OCI-LY1 (cell line): ENCODE measurements around the gene FGR.

Source experiments
- H2AFZ ChIP-seq: fragments of 200-600 bp; sonication (generic), shearing (Covaris generic); 2 replicates; pipeline ENCODE4 v1.6.0; 2014; ENCODE audit warnings: antibody characterized with exemption, mild to moderate bottlenecking, low read length
- H3F3A ChIP-seq: fragments of 200-600 bp; sonication (generic), shearing (Covaris generic); 2 replicates; pipeline ENCODE4 v1.6.0; 2014; ENCODE audit warnings: mild to moderate bottlenecking, antibody characterized with exemption, low read length, moderate library complexity; ENCODE audit not compliant: insufficient read depth
- H3K27ac ChIP-seq: fragments of 200-600 bp; sonication (generic); 2 replicates; pipeline ENCODE4 v1.5.1; 2014; ENCODE audit warnings: low read length, mixed run types, mild to moderate bottlenecking, low read depth; ENCODE audit not compliant: poor library complexity, severe bottlenecking
- H3K27me3 ChIP-seq: fragments of 200-600 bp; sonication (generic); 2 replicates; pipeline ENCODE4 v1.6.0; 2014; ENCODE audit warnings: antibody characterized with exemption, mild to moderate bottlenecking, low read length, moderate library complexity; ENCODE audit not compliant: insufficient read depth
- H3K36me3 ChIP-seq: fragments of 200-600 bp; sonication (generic); 2 replicates; pipeline ENCODE4 v1.6.1; 2014; ENCODE audit warnings: mild to moderate bottlenecking, antibody characterized with exemption, low read length, moderate library complexity, mixed read lengths; ENCODE audit not compliant: insufficient read depth
- H3K4me1 ChIP-seq: fragments of 200-600 bp; sonication (generic); 2 replicates; pipeline ENCODE4 v1.5.1; 2014; ENCODE audit warnings: mild to moderate bottlenecking, low read length, moderate library complexity; ENCODE audit not compliant: insufficient read depth, severe bottlenecking
- H3K4me2 ChIP-seq: fragments of 200-600 bp; sonication (generic), shearing (Covaris generic); 2 replicates; pipeline ENCODE4 v1.6.1; 2014; ENCODE audit warnings: low read length
- H3K4me3 ChIP-seq: fragments of 200-600 bp; sonication (generic); 2 replicates; pipeline ENCODE4 v1.5.1; 2014; ENCODE audit warnings: low read length, low read depth, mild to moderate bottlenecking, mixed read lengths; ENCODE audit not compliant: poor library complexity, severe bottlenecking
- H3K79me2 ChIP-seq: fragments of 200-600 bp; shearing (Covaris generic); 2 replicates; pipeline ENCODE4 v1.6.1; 2016; ENCODE audit warnings: mixed run types, low read length, mixed read lengths; ENCODE audit not compliant: insufficient read depth
- H3K9ac ChIP-seq: fragments of 200-600 bp; sonication (generic), shearing (Covaris generic); 2 replicates; pipeline ENCODE4 v1.6.1; 2014; ENCODE audit warnings: mild to moderate bottlenecking, low read length, mixed read lengths
- H3K9me2 ChIP-seq: fragments of 200-600 bp; sonication (generic), shearing (Covaris generic); 2 replicates; pipeline ENCODE4 v1.6.1; 2014; ENCODE audit warnings: low read depth, mild to moderate bottlenecking, low read length, mixed read lengths
- H3K9me3 ChIP-seq: fragments of 200-600 bp; shearing (Covaris generic); 2 replicates; pipeline ENCODE4 v1.6.1; 2014; ENCODE audit warnings: low read length, mixed read lengths
- H4K20me1 ChIP-seq: fragments of 200-600 bp; sonication (generic), shearing (Covaris generic); 2 replicates; pipeline ENCODE4 v1.6.0; 2016; ENCODE audit warnings: mild to moderate bottlenecking, low read length; ENCODE audit not compliant: insufficient read depth
- EZH2 ChIP-seq: fragments of 200-600 bp; sonication (generic), shearing (Covaris generic); IDR thresholded peaks from 2 replicates; pipeline ENCODE4 v1.8.0; 2017; ENCODE audit warnings: borderline replicate concordance, mixed run types, mild to moderate bottlenecking, antibody characterized with exemption, low read length, moderate library complexity, mixed read lengths
- TF ChIP-seq, protein P1 (sequence below): fragments of 200-600 bp; sonication (generic), shearing (Covaris generic); IDR thresholded peaks from 2 replicates; pipeline ENCODE4 v1.5.1; 2017; ENCODE audit warnings: mild to moderate bottlenecking, antibody characterized with exemption, low read length, moderate library complexity, mixed read lengths

FGR gene

DNA sequence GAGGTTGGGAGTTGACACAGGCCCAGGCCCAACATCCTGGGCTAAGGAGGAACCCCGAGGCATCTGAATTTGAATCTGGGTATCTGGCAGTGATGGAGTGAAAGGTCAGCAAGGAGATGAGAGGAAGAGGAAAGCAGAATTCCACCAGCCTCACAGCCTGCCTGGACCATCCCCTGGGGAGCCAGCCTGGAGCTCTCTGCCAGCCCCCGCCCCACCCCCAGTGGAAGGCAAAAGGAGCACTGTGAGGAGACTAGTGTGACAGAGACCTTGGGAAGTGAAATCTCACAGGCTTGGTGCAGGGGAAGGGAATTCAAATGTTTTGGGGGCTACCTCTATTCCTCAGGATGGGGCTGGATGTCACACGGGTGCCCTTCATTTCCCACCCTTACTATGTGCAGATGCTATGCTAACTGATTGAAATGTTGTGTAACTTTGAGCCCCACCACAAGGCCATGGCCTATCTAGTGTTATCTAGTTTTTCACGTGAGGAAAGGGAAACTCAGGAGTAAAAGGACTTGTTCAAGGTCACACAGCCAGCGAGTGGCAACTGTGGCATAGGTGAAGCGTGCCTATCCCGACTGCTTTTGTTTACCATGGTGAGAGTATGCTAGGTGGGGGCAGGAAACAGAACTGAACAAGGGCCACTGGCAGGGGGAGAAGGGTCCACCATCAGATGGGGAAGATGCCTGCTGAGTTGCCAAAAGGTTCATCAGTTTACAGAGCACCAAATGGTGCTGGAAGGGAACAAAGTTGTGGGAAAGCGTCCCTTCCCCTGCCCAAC lies 60.8 kb downstream of the FGR start:
- Histone ChIP-seq H3K4me1 (peaks cover 25% of the 10 kb centered on the region), H3K9me3 (no peaks in the 10 kb centered on the region), H3K9me2 (no peaks in the 10 kb centered on the region), H3F3A (no peaks in the 10 kb centered on the region), H3K9ac (no peak overlapping the region), H2AFZ (no peak overlapping the region), H3K4me3 (no peak overlapping the region), H3K27me3 (0 out of 2 replicates have a peak, but pooled peaks cover 5% of the 10 kb centered on the region), H3K79me2 (no peaks in the 10 kb centered on the region), H3K27ac (no peak overlapping the region), H3K36me3 (0 out of 2 replicates have a peak, but pooled peaks cover 6% of the 10 kb centered on the region), H4K20me1 (no peaks in the 10 kb centered on the region), H3K4me2 (no peak overlapping the region)
- TF ChIP-seq EZH2 = no peak
- TF ChIP-seq, protein P1, sequence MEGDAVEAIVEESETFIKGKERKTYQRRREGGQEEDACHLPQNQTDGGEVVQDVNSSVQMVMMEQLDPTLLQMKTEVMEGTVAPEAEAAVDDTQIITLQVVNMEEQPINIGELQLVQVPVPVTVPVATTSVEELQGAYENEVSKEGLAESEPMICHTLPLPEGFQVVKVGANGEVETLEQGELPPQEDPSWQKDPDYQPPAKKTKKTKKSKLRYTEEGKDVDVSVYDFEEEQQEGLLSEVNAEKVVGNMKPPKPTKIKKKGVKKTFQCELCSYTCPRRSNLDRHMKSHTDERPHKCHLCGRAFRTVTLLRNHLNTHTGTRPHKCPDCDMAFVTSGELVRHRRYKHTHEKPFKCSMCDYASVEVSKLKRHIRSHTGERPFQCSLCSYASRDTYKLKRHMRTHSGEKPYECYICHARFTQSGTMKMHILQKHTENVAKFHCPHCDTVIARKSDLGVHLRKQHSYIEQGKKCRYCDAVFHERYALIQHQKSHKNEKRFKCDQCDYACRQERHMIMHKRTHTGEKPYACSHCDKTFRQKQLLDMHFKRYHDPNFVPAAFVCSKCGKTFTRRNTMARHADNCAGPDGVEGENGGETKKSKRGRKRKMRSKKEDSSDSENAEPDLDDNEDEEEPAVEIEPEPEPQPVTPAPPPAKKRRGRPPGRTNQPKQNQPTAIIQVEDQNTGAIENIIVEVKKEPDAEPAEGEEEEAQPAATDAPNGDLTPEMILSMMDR = no peak

DNA sequence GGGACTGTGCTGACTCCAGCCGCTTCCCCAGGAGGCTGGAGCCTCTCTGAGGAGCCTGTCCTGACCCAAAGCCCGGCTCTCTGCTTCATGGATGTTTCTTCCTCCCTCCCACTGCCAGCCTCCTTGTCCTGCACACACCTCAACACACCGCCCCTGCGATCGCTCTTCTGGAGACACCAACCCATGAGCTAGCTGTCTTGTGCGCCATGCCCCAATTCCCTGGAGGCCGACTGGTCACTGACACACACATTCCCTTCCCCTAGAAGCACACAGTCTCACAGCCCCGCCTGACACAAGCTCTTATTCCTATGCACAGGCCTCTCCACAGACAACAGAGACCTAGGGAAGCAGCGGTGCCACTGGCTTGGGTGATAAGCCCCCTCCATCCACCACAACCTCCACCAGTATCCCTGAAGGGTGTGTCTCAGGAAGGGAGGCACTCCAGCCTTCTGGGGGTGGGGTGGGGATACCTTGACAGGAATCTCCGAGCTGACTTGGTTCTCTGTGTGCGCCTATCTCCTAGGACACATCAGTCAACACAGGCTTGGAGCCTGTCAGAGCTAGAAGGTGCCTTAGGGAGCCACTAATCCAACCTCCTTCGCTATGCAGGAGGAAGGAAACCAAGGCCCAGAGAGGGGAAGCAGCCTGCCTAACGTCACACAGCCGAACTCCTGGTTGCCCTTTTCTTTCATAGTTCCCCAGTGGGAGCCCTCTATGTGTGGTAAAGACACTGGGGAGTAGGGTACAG lies 62.1 kb downstream of the FGR start:
- H4K20me1 ChIP-seq = no peaks in the 10 kb centered on the region
- H3K9me3 ChIP-seq = no peaks in the 10 kb centered on the region
- no peak for TF ChIP-seq EZH2
- TF ChIP-seq, protein P1 = no peak
- H3K79me2 ChIP-seq = no peaks in the 10 kb centered on the region
- no peak overlapping the region for H2AFZ ChIP-seq
- H3K4me3 ChIP-seq = no peak overlapping the region
- no peak overlapping the region for H3K9ac ChIP-seq
- peaks cover 37% of the 10 kb centered on the region for H3K4me1 ChIP-seq
- H3K4me2 ChIP-seq = no peak overlapping the region
- H3K9me2 ChIP-seq = no peaks in the 10 kb centered on the region
- no peaks in the 10 kb centered on the region for H3F3A ChIP-seq
- no peak overlapping the region for H3K27ac ChIP-seq
- 0 out of 2 replicates have a peak, but pooled peaks cover 6% of the 10 kb centered on the region for H3K36me3 ChIP-seq
- H3K27me3 ChIP-seq = 0 out of 2 replicates have a peak, but pooled peaks cover 5% of the 10 kb centered on the region

DNA sequence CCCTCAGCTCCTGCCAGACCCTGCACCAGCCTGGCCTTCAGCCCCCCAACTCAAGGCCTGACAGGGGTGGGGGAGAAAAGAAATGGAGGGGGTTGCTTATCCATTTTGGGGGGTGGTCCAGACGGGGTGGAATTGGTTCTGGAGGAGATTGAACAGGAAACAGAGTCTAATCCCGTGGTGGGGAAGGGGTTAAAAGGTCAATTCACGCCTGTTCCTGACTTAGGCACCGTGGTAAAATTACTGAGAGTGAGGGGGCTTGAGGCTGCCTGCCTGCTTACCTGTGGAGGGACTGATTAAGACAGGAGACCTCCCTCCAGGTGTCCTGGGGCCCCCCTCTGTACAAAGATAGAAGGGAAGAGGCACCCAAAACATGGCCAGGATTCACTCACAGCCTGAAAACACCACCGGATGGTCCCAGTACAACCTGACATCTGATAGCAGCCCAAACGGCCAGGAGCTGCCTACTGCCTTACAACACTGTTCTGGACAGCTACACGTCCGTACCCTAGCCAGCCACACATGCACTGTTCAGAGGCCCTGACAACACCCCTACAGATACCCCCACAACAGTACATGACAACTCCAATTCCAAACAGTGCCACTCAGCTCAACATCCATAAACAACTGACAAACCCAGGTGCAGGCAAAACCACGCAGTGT lies 62.8 kb downstream of the FGR start:
- Histone ChIP-seq H4K20me1 (no peaks in the 10 kb centered on the region), H3K27me3 (0 out of 2 replicates have a peak, but pooled peaks cover 5% of the 10 kb centered on the region), H3K9me3 (no peaks in the 10 kb centered on the region), H3K27ac (no peak overlapping the region), H3K9me2 (no peaks in the 10 kb centered on the region), H3K4me3 (no peak overlapping the region), H3K4me2 (no peak overlapping the region), H3K4me1 (peaks cover 41% of the 10 kb centered on the region), H2AFZ (no peak overlapping the region), H3K79me2 (no peaks in the 10 kb centered on the region), H3F3A (no peaks in the 10 kb centered on the region), H3K9ac (no peak overlapping the region), H3K36me3 (0 out of 2 replicates have a peak, but pooled peaks cover 10% of the 10 kb centered on the region)
- TF ChIP-seq EZH2 = no peak
- TF ChIP-seq, protein P1 = no peak
